CD4-positive, alpha-beta T cell treated with Interleukin-4 for 4 hours (primary cell): ENCODE measurements around the gene ANKEF1.
A peak's percentile ranks its signal among the peaks of the same experiment; 100 is the strongest.
"Not testable (repeated sequence)": the region's sequence is repeated elsewhere in the genome, so short reads cannot be mapped to it uniquely, and the experiment has no call there.

Experiments
- DNase-seq: peaks from one replicate; pipeline ENCODE4 v3.0.0-alpha.2; 2020

Gene ANKEF1

DNA sequence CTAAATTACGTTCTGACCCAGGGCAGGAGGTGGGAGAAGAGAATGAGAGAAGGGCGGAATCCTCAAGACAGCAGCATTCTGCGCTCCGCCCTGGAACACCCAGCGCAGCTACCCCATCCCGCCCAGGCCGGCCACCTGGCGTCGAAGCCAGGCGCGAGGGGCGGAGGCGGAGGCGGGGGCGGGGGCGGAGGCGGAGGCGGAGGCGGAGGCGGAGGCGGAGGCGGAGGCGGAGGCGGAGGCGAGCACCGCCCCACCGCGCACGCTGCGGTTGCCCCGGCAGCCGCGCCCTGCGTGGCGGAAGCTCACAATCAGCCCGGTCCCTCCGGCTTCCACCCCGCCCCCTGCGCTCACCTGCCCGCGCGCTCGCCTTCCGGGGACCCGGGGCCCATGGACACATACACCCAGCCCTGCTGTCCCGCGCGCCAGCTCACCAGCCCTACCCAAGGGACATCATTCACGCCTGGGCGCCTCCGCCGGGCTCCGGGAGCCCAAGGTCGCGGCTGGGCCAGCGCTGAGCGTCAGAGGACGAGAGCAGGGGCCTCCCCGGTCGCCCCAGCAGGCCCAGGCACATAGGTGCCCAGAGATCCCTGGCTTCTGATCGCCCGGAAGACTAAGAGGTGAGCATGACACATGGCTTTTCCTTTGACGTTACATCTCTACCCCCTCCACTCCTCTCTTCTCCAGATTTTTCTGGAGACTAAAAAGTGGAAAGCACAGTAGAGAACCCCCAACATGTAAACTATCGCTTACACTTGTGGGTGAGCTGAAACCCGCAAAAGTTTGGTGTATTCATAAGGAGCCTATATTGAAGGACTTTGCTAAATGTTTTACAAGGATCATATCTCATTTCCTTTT is at the start of gene ANKEF1:
Gene ANKEF1, plus strand, starts transcription at position 271 of the 855 bp plus-strand sequence. CDS start 3,315 bp downstream, outside the sequence.
- peak; percentile 79 for DNase-seq

DNA sequence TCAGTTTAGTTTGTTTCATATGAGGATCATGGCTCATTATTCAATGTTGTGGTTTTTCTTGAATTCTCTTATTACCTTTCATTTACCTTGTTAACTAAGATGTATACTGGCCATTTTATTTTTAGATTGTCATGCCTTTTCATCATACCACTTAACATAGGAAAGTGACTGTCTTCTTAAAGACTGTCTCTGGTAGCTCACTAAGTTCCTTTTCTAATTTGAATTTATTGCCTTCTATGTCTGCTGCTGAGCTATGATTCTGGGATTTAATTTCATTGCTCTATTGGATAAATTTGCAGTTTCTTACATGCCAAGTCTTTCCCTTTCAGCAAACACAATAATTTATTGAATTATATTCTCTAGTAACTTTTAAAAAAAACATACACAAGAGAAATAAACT is 49.5 kb upstream of the ANKEF1 start:
- DNase-seq: no peak

DNA sequence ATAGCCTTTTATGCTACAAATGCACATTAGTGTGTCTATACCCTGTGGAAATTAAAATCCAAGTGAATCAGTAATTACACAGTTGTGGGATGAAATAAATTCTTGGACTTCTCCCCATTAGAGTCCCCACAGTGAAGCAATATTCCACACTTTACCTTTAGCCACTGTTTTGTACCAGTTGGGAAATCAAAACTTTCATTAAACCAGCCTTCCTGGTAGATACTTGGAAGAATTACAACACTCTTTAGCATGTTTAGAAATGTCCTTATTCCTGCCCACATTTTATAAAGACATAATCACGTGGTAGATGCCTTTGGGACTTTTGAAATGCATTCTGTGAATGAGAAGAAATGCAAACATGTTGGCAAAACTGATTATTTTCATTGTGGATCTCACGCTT is 49.0 kb upstream of the ANKEF1 start:
- no peak for DNase-seq

DNA sequence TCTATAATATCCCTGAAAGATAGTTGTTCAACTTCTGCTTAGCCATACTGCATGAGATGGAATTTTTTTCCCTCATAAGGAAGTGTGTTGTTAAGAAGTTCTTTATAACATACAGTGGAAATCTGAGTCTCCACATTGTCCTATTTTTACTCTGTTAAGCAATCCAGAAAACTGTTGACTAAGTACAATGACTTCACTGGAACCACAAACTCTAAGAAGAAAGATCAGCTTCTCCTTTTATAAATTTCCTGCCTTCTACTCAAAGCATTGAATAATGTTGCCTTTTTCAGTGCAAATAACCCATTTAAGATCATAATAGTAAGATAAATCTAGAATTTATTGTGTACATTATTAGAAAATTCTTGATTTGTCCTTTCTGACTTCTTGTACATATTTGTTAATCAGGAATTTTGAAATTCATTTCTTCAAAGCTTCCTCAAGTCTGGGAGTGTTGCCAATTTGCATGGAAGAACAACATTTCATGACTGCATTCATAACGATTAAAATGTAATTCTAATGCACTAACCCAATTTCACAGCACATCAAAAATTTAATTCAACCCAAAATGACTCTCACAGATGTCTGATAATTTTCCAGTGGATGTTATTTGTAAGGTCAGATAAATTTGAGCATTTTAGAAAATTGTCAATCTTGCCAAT is 45.6 kb upstream of the ANKEF1 start:
- DNase-seq: no peak

DNA sequence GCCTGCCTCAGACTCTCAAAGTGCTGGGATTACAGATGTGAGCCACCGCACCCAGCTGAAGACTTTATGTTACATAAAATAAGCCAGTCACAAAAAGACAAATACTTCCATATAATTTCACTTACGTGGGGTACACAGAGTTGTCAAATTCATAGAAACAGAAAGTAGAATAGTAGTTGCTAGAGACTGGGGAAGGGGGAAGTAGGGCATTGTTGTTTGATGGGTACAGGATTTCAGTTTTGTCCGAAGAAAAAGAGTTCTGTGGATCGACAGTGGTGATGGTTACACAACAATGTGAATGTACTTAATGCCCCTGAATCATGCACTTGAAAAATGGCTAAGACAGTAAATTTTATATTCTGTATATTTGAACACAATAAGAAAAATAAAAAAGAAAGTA is 41.6 kb upstream of the ANKEF1 start:
- no peak for DNase-seq

DNA sequence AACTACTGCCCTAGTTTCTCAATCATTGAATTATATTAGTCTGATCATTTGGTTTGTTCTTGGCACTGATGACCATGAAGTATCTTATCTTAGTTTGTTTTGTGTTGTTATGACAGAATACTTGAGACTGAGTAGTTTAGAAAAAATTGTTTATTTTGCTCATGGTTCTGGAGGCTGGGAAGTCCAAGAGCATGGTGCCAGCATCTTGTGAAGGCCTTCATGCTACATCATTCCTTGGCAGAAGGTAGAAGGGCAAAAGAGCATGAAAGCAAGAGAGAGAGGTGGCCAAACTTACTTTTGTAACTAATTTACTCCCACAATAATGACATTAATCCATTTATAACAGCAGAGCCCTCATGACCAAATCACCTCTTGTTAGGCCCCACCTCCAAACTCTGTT is 40.1 kb upstream of the ANKEF1 start:
- DNase-seq: no peak

DNA sequence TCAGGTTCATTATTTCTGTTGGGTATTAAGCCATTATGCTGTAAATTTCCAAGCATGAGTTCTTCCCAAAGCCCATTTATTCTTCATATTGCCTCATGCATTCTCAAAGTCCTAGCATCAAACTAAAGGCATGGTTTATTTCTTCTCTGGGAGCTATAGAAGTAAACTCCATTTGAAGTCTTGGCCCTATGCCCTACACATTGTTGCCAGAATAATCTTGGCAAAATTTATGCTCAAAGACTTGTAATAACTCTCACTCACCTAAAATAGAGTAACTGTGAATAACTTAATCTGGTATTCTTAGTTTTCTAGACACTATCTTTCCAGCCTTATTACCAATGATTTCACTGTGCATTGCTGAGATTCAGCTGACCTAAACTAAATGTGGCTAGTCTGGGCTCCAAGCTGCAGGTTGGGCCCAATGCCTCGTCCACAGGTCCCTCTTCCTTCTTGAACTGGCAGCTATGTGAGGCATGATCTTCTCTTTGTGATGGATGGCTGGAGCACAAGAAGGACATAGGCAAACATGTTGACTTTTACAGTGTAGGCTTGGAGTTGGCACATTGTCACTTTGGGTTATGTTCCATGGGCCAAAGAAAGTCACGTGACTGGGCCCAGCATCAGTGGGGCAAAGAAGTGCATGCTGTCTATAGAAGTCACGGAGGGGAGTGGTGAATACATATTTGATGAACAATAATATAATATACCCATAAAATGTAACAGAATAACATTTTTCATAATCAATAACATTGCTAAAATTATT is 39.1 kb upstream of the ANKEF1 start:
- no peak for DNase-seq

DNA sequence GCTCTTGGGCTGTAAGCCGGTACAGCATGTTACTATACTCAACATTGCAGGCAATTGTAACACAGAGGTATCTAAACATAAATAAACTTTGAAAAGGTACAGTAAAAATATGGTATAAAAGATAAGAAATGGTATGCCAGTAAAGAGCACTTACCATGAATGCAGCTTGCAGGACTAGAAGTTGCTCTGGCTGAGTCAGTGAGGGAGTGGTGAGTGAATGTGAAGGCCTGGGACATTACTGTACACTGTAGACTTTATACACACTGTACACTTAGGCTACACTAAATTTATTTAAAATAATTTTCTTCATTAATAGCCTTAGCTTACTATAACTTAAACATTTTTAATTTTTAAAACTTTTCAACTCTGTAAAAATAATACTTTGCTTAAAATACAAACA is 37.8 kb upstream of the ANKEF1 start:
- DNase-seq: no peak

DNA sequence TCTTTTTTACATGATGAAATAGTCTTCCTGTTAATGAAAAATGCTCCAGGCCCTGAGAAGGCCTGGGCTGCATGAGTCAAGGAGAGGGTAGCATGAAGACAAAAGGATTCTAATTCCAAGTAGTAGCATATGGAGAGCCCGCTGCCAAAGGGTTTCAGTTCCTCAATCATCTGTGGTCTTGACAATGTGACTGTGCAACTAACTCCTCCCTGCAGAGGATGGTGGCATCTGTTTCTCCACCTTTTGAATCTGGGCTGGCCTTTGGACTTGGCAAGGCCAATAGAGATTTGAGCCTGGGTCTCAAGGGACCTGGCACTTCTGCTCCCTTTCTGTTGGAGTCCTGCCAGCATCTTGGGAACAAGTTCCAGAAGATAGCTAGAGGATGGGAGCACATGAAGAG is 35.1 kb upstream of the ANKEF1 start:
- no peak for DNase-seq

DNA sequence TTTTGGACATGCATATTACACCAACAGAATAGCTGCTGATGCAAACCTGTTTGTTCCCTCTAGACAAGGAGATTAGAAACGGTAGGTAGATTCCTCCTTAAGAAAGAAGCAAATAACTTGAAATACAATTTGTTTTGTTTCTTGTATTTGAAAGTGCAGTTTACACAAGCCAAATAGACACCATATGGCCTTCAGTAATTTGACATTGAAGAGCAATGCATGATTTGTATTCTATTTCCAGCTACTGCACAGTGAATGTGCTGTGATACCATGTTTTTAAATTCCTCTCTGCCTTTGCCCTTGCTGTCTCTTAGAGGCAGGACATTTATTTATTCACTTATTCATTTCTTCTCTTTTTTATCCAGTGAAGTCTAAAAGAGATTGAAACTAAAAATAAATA is 31.9 kb upstream of the ANKEF1 start:
- DNase-seq: no peak

DNA sequence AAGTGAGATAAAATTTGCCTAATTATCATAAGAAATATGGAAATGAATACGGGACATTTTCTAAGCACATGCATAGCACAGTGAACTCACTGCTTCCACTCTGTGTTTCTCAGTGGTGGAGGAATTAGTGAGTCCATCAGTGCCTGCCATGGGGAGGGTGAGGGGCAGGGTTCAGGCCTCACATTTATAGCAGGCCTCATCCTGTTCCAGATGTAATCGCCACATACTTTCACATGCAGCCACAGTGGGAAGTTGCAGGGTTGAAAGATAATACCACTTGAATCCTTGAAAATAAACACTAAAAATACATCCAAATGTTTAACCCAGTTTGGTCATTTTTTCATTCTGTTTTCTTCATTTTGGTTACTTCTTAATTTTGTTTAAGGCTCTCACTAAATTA is 29.9 kb upstream of the ANKEF1 start:
- no peak for DNase-seq

DNA sequence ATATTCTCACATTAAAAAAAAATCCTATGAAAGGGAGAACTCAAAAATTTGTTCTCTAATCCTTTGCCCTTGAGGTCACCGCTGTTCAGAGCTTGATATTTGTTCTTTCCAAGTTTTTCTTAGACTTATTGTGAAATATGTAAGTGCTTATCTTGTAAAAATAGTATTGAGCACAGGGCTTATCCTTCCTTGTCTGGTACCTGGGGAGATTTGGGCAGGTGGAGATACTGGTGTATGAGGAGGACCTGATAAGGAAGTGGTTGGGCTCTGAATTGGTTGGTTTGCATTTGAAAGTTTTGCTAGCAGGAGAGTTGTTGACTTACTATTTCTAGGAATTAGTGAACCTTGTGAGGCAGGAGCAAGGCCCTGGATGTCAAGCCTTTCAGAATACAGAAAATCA is 28.9 kb upstream of the ANKEF1 start:
- no peak for DNase-seq

DNA sequence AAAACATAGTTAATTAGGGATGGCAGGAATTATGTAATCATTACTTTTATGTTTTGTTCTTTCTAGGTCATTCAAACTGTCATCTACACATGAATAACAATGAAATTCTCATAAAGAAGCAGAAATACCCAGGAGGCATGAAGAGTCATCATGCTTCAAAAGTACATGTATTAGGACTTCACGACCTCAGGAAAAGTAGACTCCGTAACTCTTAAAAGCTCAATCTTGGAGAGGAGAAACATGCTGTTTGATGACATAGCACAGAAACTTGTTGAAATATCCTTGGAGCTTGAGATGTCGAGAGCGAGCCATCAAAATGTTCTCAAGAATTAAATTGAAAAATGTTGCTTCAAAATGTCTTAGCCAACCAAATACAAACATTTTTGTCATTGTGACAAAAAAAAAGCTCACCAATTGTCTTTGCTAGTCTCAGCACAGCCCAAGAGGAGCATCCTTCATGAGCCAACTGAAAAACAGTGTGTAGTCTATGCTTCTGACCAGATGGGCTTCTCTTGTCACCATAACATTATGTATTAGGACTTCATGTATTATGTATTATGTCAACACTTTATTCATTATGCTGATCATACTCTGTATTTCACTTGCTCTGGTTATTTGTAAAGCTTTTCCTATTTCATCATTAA is 28.2 kb upstream of the ANKEF1 start:
- no peak for DNase-seq

DNA sequence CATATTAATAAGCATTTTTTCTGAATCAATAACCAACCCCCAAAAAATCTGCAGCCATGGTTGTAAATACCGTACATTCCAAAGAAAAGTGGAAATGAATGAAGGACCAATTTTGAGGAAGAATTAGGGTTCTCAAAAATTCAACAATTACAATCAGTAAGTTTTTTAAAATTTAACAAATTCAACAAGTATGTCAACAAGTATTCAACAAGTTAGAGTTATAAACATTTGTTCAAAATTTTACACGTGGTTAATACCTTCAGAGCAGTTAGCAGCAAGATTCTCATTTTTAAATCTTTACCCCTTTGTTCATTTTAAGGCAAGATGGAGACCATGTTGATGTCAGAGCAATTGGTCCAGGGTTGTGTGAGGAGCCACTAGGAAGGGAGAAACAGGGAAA is 27.6 kb upstream of the ANKEF1 start:
- no peak for DNase-seq

DNA sequence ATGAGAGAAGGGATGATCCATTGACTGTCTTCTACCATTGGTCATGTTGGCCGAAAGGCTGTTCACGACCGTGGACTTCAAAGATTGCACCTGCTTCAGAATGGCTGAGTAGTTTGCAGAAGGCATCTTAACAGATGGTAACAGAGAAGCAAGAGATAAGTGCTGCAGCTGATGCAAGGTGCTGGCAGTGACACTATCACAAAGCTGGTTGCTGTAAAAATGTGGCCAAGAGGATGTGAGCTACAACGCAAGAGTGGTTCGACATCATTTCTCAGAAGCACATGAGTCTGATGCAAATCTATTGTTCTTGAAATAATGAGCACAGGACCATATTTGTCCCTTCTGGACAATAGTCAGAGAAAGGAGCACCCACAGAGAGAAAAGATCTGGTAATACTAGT is 27.0 kb upstream of the ANKEF1 start:
- no peak for DNase-seq

DNA sequence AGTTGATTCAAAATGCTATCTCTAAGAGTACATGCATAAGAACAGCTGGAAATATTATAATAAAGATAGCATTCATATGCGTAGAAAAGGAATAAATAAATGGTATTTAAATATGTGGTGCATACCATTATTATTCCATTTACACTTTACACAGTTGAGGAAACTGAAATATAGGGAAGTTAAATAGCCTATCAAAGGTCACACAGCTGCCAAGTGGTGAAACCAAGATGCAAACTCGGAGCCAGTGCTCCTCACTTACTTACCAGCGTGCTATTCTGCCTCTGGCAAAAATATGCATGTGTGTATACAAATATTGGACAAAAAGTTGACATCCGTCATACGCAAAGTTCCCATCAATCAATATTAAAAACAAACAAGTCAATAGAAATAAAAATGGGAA is 22.3 kb upstream of the ANKEF1 start:
- no peak for DNase-seq

DNA sequence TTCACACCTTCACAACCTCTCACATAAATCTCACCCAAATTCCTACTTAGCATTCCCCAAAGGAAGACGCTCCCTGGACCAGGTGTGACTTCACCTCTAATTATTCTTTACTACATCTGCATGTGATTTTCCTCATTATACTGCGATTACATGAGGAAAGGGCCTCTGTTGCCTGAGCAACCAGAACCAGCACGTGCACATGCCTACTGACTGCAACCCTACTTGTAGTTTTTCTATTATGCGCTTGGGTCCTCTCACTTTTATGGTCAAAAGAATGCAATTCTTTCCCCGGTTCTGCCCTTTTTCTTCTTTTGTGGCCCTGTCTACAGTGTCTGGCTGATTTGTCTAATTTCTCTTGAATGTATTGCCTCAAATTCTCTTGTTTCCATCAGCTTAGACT is 20.4 kb upstream of the ANKEF1 start:
- no peak for DNase-seq

DNA sequence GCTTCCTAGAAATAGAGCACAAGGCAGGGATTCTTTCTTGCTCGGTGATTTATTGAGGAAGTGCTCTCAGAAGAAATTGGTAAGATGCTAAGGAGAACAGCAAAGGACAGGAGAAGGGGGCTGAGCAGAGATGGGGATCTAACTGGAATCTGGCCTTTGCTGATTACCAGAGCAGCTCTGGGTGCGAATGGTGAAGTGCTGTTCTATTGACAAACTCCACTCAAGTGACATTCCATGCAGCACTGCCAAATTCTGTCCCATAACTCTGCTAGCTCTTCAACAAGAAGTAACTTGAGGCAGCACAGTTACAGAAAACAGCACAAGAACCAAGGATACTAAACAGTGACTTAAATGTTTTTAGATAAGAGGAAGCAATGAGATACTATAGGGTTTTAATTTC is 13.8 kb upstream of the ANKEF1 start:
- DNase-seq: no peak

DNA sequence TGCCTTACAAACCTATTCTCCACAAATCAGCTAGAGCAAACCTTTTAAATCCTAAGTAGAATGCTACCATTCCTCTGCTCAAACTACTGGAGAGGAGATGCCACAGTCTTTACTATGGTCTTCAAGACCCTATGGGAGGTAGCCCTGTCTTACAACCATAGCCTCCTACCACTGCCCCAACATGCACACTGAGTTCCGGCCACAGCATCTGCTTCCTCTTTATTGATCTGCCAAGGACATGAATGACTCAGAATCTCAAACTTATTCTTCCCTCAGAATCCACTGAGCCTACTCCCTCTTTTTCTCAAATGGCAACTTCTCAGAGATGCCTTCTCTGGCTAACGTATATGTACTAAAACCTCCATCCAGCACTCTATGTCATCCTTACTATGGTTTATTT is 12.2 kb upstream of the ANKEF1 start:
- no peak for DNase-seq

DNA sequence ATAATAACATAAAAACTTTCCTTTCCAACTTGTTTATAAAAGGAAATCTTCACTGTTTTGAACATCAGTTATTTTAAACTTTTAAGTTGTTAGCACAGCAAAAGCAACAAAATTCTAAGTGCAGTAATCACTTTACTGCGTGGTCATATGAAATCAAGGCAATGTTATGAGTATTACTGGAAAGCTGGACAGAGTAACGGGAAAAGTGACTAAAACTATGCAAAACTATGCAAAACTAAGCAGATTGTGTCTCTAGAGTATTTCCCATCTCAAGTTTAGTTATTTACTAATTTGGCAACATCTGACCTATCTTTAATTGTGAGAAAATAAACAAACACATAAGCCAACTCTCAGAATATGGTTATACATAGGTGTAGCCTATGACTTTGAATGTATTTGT is 10.9 kb upstream of the ANKEF1 start:
- no peak for DNase-seq

DNA sequence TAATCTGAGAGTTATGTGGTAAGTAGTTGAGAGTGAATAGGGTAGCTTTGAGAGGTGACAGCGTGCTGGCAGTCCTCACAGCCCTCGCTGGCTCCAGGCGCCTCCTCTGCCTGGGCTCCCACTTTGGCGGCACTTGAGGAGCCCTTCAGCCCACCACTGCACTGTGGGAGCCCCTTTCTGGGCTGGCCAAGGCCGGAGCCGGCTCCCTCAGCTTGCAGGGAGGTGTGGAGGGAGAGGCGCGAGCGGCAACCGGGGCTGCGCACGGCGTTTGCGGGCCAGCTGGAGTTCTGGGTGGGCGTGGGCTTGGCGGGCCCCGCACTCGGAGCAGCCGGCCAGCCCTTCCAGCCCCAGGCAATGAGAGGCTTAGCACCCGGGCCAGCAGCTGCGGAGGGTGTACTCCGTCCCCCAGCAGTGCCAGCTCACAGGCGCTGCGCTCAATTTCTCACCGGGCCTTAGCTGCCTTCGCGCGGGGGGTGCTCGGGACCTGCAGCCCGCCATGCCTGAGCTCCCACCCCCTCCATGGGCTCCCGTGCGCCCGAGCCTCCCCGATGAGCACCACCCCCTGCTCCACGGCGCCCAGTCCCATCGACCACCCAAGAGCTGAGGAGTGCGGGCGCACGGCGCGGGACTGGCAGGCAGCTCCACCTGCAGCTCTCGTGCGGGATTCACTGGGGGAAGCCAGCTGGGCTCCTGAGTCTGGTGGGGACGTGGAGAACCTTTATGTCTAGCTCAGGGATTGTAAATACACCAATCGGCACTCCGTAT is 3.2 kb upstream of the ANKEF1 start:
- DNase-seq: not testable (repeated sequence)

DNA sequence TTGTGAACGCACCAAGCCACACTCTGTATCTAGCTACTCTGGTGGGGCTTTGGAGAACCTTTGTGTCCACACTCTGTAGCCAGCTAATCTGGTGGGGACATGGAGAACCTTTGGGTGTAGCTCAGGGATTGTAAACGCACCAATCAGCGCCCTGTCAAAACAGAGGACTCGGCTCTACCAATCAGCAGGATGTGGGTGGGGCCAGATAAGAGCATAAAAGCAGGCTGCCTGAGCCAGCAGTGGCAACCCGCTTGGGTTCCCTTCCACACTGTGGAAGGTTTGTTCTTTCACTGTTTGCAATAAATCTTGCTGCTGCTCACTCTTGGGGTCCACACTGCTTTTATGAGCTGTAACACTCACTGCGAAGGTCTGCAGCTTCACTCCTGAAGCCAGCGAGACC is 2.5 kb upstream of the ANKEF1 start:
- not testable (repeated sequence) for DNase-seq
